ENCODE data around the gene GABRG2.

The GABRG2 gene

DNA sequence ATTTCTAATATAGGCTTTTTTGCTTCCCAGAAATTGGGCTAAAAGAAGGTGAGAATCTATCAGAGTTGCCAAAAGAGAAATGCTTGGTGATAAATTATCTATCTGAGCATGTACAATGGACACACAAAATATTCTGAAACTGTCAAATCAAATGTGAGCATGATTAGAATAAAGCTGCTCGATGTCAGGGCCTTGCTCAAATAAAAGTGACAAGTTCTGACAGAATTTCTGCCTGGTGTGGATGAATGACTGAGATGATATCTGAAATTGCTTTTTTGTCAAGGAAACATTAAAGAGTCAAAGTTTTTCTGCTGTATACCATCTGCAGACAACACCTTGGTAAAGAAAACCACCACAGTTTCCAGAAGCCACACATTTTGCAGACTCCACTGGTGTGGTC, 128.8 kb downstream of the GABRG2 start:
- no peak for DNase-seq

DNA sequence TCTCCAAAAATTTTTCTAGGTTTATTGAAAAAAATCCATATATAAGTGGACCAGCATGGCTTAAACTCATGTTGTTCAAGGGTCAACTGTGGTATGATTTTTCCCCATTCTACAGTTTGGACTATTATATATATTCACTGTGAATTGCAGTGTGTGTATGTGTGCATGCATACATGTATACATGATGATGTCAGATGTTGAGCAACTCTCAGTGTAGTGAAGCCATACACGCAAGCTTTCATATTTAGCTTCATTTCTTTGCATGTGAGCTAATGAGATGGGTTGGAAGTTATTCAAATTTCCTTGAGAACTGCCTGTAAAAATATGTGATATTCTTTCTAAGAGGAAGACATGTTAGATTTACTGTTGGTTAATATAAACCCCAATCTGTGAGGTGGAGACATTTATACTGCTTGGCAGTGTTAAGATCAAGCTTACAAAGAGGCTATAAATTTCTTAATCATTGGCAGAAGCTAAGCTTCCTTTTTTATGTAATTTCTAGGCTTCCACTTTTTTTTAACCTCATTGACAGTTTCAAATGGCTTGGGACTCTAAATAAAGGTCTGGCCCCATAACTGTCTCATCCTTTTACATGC, 134.8 kb downstream of the GABRG2 start:
- DNase-seq = no peak
